HepG2 (cell line): ENCODE measurements around the gene RARG. TPM values are rescaled to one million over a fixed set of nuclear protein-coding genes. Genes with fewer than 3 reads are reported as not detected.
A peak's percentile ranks its signal among the peaks of the same experiment; 100 is the strongest.

ENCODE experiments used
- BHLHE40 ChIP-seq: IDR thresholded peaks from 2 replicates; pipeline ENCODE4 v1.6.1; 2011; ENCODE audit warnings: low read length, improper control_type of control experiment
- CBX1 ChIP-seq: IDR thresholded peaks from one replicate; pipeline ENCODE4 v1.6.1; 2016; ENCODE audit warnings: antibody characterized with exemption, low read depth
- CREM ChIP-seq, 2 experiments: sonication (generic) in 1 of 2; formaldehyde crosslinking in 1 of 2; IDR thresholded peaks; 2 replicates each; pipeline versions ENCODE4 v1.4.0 to v1.6.1; 2016 to 2020; ENCODE audit warnings: antibody characterized with exemption in 1 of 2, mild to moderate bottlenecking in 1 of 2, missing genetic modification reagents in 1 of 2
- FOXK1 ChIP-seq: sonication (generic); formaldehyde crosslinking; IDR thresholded peaks from 2 replicates; pipeline ENCODE4 v1.4.0; 2020; ENCODE audit warnings: low read depth, missing genetic modification reagents, borderline replicate concordance
- GATA4 ChIP-seq: sonication (generic); IDR thresholded peaks from 2 replicates; pipeline ENCODE4 v1.6.1; 2016; ENCODE audit warnings: antibody characterized with exemption, low read depth, borderline replicate concordance
- HNRNPH1 ChIP-seq: fragments of 200-400 bp; formaldehyde crosslinking; optimal IDR thresholded peaks from 2 replicates; pipeline ENCODE3; 2017; ENCODE audit warnings: mild to moderate bottlenecking, low read depth, low read length
- KLF15 ChIP-seq: sonication (generic); formaldehyde crosslinking; IDR thresholded peaks from 2 replicates; pipeline ENCODE4 v1.8.1; 2023; ENCODE audit warnings: borderline replicate concordance, mild to moderate bottlenecking, inconsistent platforms, missing genetic modification reagents, mixed read lengths
- LCORL ChIP-seq, 2 experiments: fragments of 450-650 bp in 1 of 2; sonication (generic) in 1 of 2; formaldehyde crosslinking in 1 of 2; IDR thresholded peaks; 2 replicates each; pipeline versions ENCODE4 v1.5.0 to v1.6.1; 2017 to 2020; ENCODE audit warnings: antibody characterized with exemption in 1 of 2, missing genetic modification reagents in 1 of 2
- MAFG ChIP-seq: sonication (generic); formaldehyde crosslinking; IDR thresholded peaks from 2 replicates; pipeline ENCODE4 v1.5.1; 2020; ENCODE audit warnings: mild to moderate bottlenecking, missing genetic modification reagents
- MED8 ChIP-seq: sonication (generic); formaldehyde crosslinking; IDR thresholded peaks from 2 replicates; pipeline ENCODE4 v1.8.1; 2023; ENCODE audit warnings: mild to moderate bottlenecking, missing genetic modification reagents; ENCODE audit not compliant: insufficient replicate concordance
- MYNN ChIP-seq: sonication (generic); formaldehyde crosslinking; IDR thresholded peaks from 2 replicates; pipeline ENCODE4 v1.4.0; 2020; ENCODE audit warnings: mild to moderate bottlenecking, low read depth, missing genetic modification reagents
- POGZ ChIP-seq: sonication (generic); formaldehyde crosslinking; IDR thresholded peaks from 2 replicates; pipeline ENCODE4 v1.4.0; 2020; ENCODE audit warnings: mild to moderate bottlenecking, missing genetic modification reagents
- PRDM15 ChIP-seq: sonication (generic); formaldehyde crosslinking; IDR thresholded peaks from 2 replicates; pipeline ENCODE4 v1.4.0; 2020; ENCODE audit warnings: missing genetic modification reagents
- RBM39 ChIP-seq: fragments of 200-400 bp; formaldehyde crosslinking; IDR thresholded peaks from one replicate; pipeline ENCODE4 v1.6.1; 2018; ENCODE audit warnings: antibody characterized with exemption, mild to moderate bottlenecking, low read depth, low read length; ENCODE audit not compliant: poor library complexity, severe bottlenecking
- RFXAP ChIP-seq: sonication (generic); formaldehyde crosslinking; IDR thresholded peaks from 2 replicates; pipeline ENCODE4 v1.4.0; 2020; ENCODE audit warnings: missing genetic modification reagents, borderline replicate concordance
- SIX4 ChIP-seq: sonication (generic); formaldehyde crosslinking; IDR thresholded peaks from 2 replicates; pipeline ENCODE4 v1.4.0; 2020; ENCODE audit warnings: missing genetic modification reagents
- TMF1 ChIP-seq: sonication (generic); formaldehyde crosslinking; IDR thresholded peaks from 2 replicates; pipeline ENCODE4 v1.8.1; 2022; ENCODE audit warnings: low read depth, missing genetic modification reagents
- TOPORS ChIP-seq: sonication (generic); formaldehyde crosslinking; IDR thresholded peaks from 2 replicates; pipeline ENCODE4 v1.8.0; 2023; ENCODE audit warnings: mild to moderate bottlenecking, missing genetic modification reagents
- ZNF251 ChIP-seq: sonication (generic); formaldehyde crosslinking; IDR thresholded peaks from 2 replicates; pipeline ENCODE4 v1.9.0; 2021; ENCODE audit warnings: mild to moderate bottlenecking, missing genetic modification reagents
- ZNF530 ChIP-seq: sonication (generic); formaldehyde crosslinking; IDR thresholded peaks from 2 replicates; pipeline ENCODE4 v1.5.0; 2020; ENCODE audit warnings: low read depth, mild to moderate bottlenecking, missing genetic modification reagents
- ZNF629 ChIP-seq: sonication (generic); formaldehyde crosslinking; conservative IDR thresholded peaks from 2 replicates; pipeline ENCODE4 v1.5.0; 2020; ENCODE audit warnings: missing genetic modification reagents
- ZNF660 ChIP-seq: sonication (generic); formaldehyde crosslinking; IDR thresholded peaks from 2 replicates; pipeline ENCODE4 v1.5.1; 2020; ENCODE audit warnings: mild to moderate bottlenecking, low read depth, missing genetic modification reagents, borderline replicate concordance
- ZSCAN29 ChIP-seq: sonication (generic); formaldehyde crosslinking; conservative IDR thresholded peaks from 2 replicates; pipeline ENCODE4 v1.4.0; 2020; ENCODE audit warnings: mild to moderate bottlenecking, missing genetic modification reagents
- ZSCAN31 ChIP-seq: sonication (generic); formaldehyde crosslinking; IDR thresholded peaks from 2 replicates; pipeline ENCODE4 v1.5.0; 2020; ENCODE audit warnings: low read depth, mild to moderate bottlenecking, missing genetic modification reagents
- polyA plus RNA-seq, 8 experiments: library from polyadenylated mRNA; depleted of rRNA in 3 of 8; stranded (reverse) in 7 of 8; unstranded in 1 of 8; fragments of >200 nt; fragmentation: Illumina TruSeq in 4 of 8; extraction: Trizol in 4 of 8; gene quantifications; 2 replicates each; pipeline versions ENCODE4 v1.2.1 to v1.2.3, GENCODE V29; 2011 to 2016; ENCODE audit warnings: low read depth in 4 of 8, missing spikeins in 1 of 8, mixed read lengths in 1 of 8; ENCODE audit not compliant: insufficient read depth in 1 of 8
- total RNA-seq, 5 experiments: library from RNA; depleted of rRNA; stranded (reverse); fragments of >200 nt; fragmentation: Illumina TruSeq; extraction: Trizol; gene quantifications; 2 replicates each; pipeline ENCODE4 v1.2.3, GENCODE V29; 2016; ENCODE audit warnings: low read depth in 1 of 5

Gene RARG
- total and polyA plus RNA-seq, 2 of the 13 experiments (the other 11 are each of a cell fraction or from before 2014, with no cell fraction given), result 0.77 to 1.5 TPM

- TF ChIP-seq POGZ (CRISPR knock-in tag) (peak; percentile 49; the same call in 1 of the 2 replicates), MED8 (CRISPR knock-in tag) (no peak), CBX1 (no peak), ZNF660 (CRISPR knock-in tag) (no peak), LCORL (IDR thresholded peaks at IDR 0.05) (no peak), LCORL (CRISPR knock-in tag; IDR thresholded peaks at IDR 0.05) (peak; percentile 58; the same call in 1 of the 2 replicates), CREM (IDR thresholded peaks at IDR 0.05) (peak; percentile 9; the same call in 1 of the 2 replicates), CREM (CRISPR knock-in tag; IDR thresholded peaks at IDR 0.05) (no peak), BHLHE40 (peak; percentile 84), FOXK1 (CRISPR knock-in tag) (no peak), RBM39 (peak; percentile 31), ZNF629 (CRISPR knock-in tag) (no peak), HNRNPH1 (no peak), TOPORS (CRISPR knock-in tag) (no peak), SIX4 (CRISPR knock-in tag) (no peak), GATA4 (no peak), KLF15 (CRISPR knock-in tag) (no peak), ZNF251 (CRISPR knock-in tag) (no peak), ZSCAN29 (no peak), MYNN (CRISPR knock-in tag) (no peak), PRDM15 (CRISPR knock-in tag) (peak; percentile 66; the same call in 1 of the 2 replicates), RFXAP (CRISPR knock-in tag) (peak; percentile 65; the same call in 1 of the 2 replicates), TMF1 (CRISPR knock-in tag) (no peak), MAFG (CRISPR knock-in tag) (no peak), ZSCAN31 (CRISPR knock-in tag) (no peak), ZNF530 (CRISPR knock-in tag) (no peak)
Observed at GRCh38 chr12:53251477-53252348, 19.7 kb upstream of the RARG start (continued).
